Ovary (tissue), 3 donors: Measurements from ENCODE around the gene SMCO4.

ENCODE experiments used
- POLR2A ChIP-seq: fragments of 450-650 bp; IDR thresholded peaks from one replicate; pipeline ENCODE4 v1.6.1; 2017; ENCODE audit warnings: antibody characterized with exemption, mild to moderate bottlenecking, moderate library complexity
- TF ChIP-seq, protein P1 (sequence below), 3 donors: fragments of 450-650 bp in 2 of 3; fragments of 200-600 bp in 1 of 3; IDR thresholded peaks; one replicate each; pipeline versions ENCODE4 v1.5.1 to v1.8.0; 2016 to 2022; ENCODE audit warnings: antibody characterized with exemption in 3 of 3, mild to moderate bottlenecking in 1 of 3
- donor health status: DM: no; HTN: no; CAD: no.

DNA sequence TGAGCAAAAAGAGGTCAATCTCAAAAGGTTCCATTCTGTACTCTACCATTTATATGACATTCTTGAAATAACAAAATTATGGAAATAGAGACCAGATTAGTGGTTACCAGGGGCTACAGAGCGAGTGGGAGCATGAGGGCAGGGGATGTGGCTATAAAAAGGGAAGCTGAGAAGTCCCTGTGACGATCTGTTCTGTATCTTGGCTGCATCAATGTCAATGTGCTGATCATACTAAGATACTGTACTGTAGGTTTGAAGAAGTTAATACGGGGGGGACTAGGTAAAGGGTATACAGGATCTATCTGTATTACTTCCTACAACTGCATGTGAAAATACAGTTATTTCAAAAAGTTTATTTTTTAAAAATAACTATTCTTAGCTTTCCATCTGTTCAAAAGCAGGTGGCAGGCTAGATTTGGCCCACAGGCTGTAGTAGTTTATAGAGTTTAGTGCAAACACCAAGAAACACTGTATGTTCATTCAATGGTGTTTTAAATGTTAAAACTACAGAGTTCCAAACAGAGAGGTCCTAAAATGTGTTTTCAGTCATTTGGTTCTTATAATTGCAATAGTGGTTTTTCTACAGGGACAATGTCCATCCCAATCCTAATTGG, 78.2 kb downstream of the SMCO4 start:
- no peak for TF ChIP-seq POLR2A
- TF ChIP-seq, protein P1, sequence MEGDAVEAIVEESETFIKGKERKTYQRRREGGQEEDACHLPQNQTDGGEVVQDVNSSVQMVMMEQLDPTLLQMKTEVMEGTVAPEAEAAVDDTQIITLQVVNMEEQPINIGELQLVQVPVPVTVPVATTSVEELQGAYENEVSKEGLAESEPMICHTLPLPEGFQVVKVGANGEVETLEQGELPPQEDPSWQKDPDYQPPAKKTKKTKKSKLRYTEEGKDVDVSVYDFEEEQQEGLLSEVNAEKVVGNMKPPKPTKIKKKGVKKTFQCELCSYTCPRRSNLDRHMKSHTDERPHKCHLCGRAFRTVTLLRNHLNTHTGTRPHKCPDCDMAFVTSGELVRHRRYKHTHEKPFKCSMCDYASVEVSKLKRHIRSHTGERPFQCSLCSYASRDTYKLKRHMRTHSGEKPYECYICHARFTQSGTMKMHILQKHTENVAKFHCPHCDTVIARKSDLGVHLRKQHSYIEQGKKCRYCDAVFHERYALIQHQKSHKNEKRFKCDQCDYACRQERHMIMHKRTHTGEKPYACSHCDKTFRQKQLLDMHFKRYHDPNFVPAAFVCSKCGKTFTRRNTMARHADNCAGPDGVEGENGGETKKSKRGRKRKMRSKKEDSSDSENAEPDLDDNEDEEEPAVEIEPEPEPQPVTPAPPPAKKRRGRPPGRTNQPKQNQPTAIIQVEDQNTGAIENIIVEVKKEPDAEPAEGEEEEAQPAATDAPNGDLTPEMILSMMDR (IDR thresholded peaks at IDR 0.05) = no peak
